Measurements from ENCODE around the gene RBMY1F. TPM values are rescaled to one million over a fixed set of nuclear protein-coding genes. Genes with fewer than 3 reads are reported as not detected.
"Not testable (repeated sequence)": the region's sequence is repeated elsewhere in the genome, so short reads cannot be mapped to it uniquely, and the experiment has no call there.

The RBMY1F gene
- polyA plus RNA-seq (ENCODE audit: insufficient read length): not detected

DNA sequence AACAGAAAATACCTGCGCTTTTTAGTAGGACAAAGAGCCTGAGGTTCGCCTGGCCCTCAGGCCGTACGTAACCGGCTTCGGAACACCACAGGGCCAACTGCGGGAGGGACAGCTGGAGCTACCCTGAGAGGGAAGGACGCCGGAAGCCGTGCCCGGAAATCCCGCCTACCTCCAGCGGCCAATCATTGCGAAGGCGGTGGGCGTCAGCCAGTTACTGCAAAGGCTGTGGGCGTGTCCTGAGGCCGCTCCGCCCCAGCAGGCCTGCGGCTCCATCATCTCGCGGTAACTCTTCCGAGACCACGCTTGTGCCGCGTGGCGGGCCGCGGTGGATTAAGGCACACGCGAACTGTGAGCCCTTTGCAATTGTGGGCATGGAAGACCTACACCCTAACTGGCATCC is at the start of gene RBMY1F:
TSS of gene RBMY1F (minus strand) at position 101 of the 400 bp plus-strand sequence. CDS start 1,954 bp downstream, outside the sequence.
- DNase-seq: not testable (repeated sequence)

- DNase-seq: not testable (repeated sequence)
Measured at GRCh38 chrY:22151144-22151543, 31.6 kb downstream of the RBMY1F start.

DNA sequence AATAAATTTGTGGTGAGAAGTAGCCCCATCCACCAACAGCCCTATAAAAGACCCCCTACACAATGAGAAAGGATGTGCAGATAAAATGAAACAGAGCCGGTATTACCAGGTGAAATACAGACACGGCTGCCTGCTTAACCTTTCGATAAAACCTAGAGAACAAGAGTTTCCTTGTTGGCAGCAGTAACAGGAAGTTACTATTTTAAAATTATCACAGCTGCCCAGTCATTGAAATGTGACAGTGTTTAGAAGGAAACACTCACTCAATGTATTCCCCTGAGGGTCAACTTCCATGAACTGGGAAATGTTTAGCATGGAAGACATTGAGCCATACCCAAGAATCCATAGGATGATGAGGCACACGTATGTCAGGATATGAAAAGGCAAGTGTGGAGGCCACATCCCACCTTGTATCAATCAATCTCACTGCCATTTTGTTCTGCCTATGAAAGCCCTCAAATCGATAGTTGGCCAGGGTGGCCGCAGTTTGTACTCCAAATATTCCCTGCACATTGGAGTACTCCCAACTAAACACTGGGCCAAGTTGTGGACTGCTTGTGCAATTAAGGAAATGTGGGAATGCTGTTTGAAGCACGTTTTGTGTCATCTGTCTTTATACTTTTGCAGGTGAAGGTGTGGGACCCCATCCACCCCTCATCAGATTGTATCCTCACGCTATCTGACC is 41.6 kb downstream of the RBMY1F start:
- not testable (repeated sequence) for DNase-seq

GRCh38 chrY:22134719-22135118 is 48.0 kb downstream of the RBMY1F start:
- not testable (repeated sequence) for DNase-seq

- DNase-seq: not testable (repeated sequence)
Measured at GRCh38 chrY:22130494-22130893, 52.2 kb downstream of the RBMY1F start.

Other genes starting within 250 kb of the RBMY1F start
- not detected for gene RBMY1J, start 220.5 kb upstream of the RBMY1F start, polyA plus RNA-seq (ENCODE audit: insufficient read length)

Measured in hindlimb muscle (tissue), 1 donor.